Jurkat, Clone E6-1 (cell line): Measurements from ENCODE around the gene CFAP45.
A peak's percentile ranks its signal among the peaks of the same experiment; 100 is the strongest.
"Not testable (repeated sequence)": the region's sequence is repeated elsewhere in the genome, so short reads cannot be mapped to it uniquely, and the experiment has no call there.

Source experiments
- DNase-seq: peaks from one replicate; pipeline ENCODE4 v3.0.0-alpha.2; 2011; ENCODE audit warnings: low read depth, low spot score
- H3K4me3 ChIP-seq: 2 replicates; pipeline ENCODE4 v1.5.1; 2011; ENCODE audit warnings: mild to moderate bottlenecking, low read length, control low read depth, moderate library complexity

CFAP45 gene

GRCh38 chr1:159914252-159915018 is 14.5 kb upstream of the CFAP45 start:
- H3K4me3 ChIP-seq = no peak overlapping the region
- no peak for DNase-seq

GRCh38 chr1:159913451-159914192 is 13.7 kb upstream of the CFAP45 start:
- no peak for DNase-seq
- no peak overlapping the region for H3K4me3 ChIP-seq

- no peak for DNase-seq
- no peak overlapping the region for H3K4me3 ChIP-seq
Measured at GRCh38 chr1:159911326-159912070, 11.5 kb upstream of the CFAP45 start.

GRCh38 chr1:159908031-159908940 is 8.3 kb upstream of the CFAP45 start:
- no peak for DNase-seq
- no peak overlapping the region for H3K4me3 ChIP-seq

- no peak overlapping the region for H3K4me3 ChIP-seq
- DNase-seq = no peak
Measured at GRCh38 chr1:159906960-159907359, 7.0 kb upstream of the CFAP45 start.

- not testable (repeated sequence) for DNase-seq, H3K4me3 ChIP-seq
Measured at GRCh38 chr1:159904036-159904435, 4.1 kb upstream of the CFAP45 start.

GRCh38 chr1:159902541-159902940 is 2.6 kb upstream of the CFAP45 start:
- H3K4me3 ChIP-seq = no peak overlapping the region
- no peak for DNase-seq

GRCh38 chr1:159900755-159901360 is 893 bp upstream of the CFAP45 start:
- no peak for DNase-seq
- H3K4me3 ChIP-seq = no peak overlapping the region

- not testable (repeated sequence) for DNase-seq, H3K4me3 ChIP-seq
Measured at GRCh38 chr1:159899634-159900033, 331 bp downstream of the CFAP45 start.

- DNase-seq = no peak
- no peak overlapping the region for H3K4me3 ChIP-seq
Measured at GRCh38 chr1:159898527-159898926, 1.4 kb downstream of the CFAP45 start.

- DNase-seq = no peak
- H3K4me3 ChIP-seq = no peak overlapping the region
Measured at GRCh38 chr1:159897962-159898361, 2.0 kb downstream of the CFAP45 start.

GRCh38 chr1:159896546-159896930 is 3.4 kb downstream of the CFAP45 start:
- no peak for DNase-seq
- H3K4me3 ChIP-seq = no peak overlapping the region

- no peak overlapping the region for H3K4me3 ChIP-seq
- no peak for DNase-seq
Measured at GRCh38 chr1:159895836-159896545, 4.0 kb downstream of the CFAP45 start.

GRCh38 chr1:159895286-159895685 is 4.7 kb downstream of the CFAP45 start:
- H3K4me3 ChIP-seq = no peak overlapping the region
- DNase-seq = no peak

GRCh38 chr1:159892944-159893343 is 7.0 kb downstream of the CFAP45 start:
- no peak overlapping the region for H3K4me3 ChIP-seq
- DNase-seq = no peak

- DNase-seq = peak; percentile 69
- H3K4me3 ChIP-seq = no peak overlapping the region
Measured at GRCh38 chr1:159891275-159892157, 8.4 kb downstream of the CFAP45 start.

GRCh38 chr1:159890390-159890789 is 9.6 kb downstream of the CFAP45 start:
- DNase-seq = no peak
- no peak overlapping the region for H3K4me3 ChIP-seq
